Caco-2 (cell line): ENCODE results near the gene CPLX1. TPM values are rescaled to one million over a fixed set of nuclear protein-coding genes. Genes with fewer than 3 reads are reported as not detected.

Experiments used
- BruUV-seq: library from RNA; stranded (reverse); fragments of 400-500 nt; replicated peaks from 2 replicates; lab custom pipeline; 2021; lab: Mats Ljungman, UMichigan
- CTCF ChIA-PET: fragments of 300-600 bp; sonication (Branson Sonifier 250); formaldehyde crosslinking; loops from one replicate; lab custom pipeline; 2022; ENCODE audit warnings: antibody characterized with exemption; lab: Charles Lee
- POLR2A ChIA-PET: fragments of 300-600 bp; sonication (Branson Sonifier 250); formaldehyde crosslinking; loops from one replicate; lab custom pipeline; 2022; ENCODE audit warnings: antibody characterized with exemption; lab: Charles Lee
- DNase-seq, 2 experiments: peaks; one replicate each; pipeline versions ENCODE4 v3.0.0 to v3.0.0-alpha.2; 2020 to 2022
- H3K27me3 ChIP-seq: replicated peaks from 2 replicates; pipeline ENCODE4 v1.6.0; 2011; ENCODE audit warnings: low read length; ENCODE audit not compliant: control insufficient read depth, insufficient read depth
- H3K36me3 ChIP-seq: 2 replicates; pipeline ENCODE4 v1.5.1; 2011; ENCODE audit warnings: low read length; ENCODE audit not compliant: control insufficient read depth, insufficient read depth
- H3K4me1 ChIP-seq: fragments of 250-450 bp; sonication (Bioruptor Pico); 2 replicates; pipeline ENCODE4 v1.5.1; 2020; ENCODE audit warnings: mild to moderate bottlenecking
- H3K4me3 ChIP-seq: 2 replicates; pipeline ENCODE4 v1.5.1; 2011; ENCODE audit warnings: low read depth, mild to moderate bottlenecking, control low read depth, low read length
- H3K9me3 ChIP-seq: fragments of 250-450 bp; sonication (Bioruptor Pico); 2 replicates; pipeline ENCODE4 v1.5.1; 2020; ENCODE audit warnings: mild to moderate bottlenecking, moderate library complexity
- H3K27ac Mint-ChIP-seq: one replicate; pipeline ENCODE4 v1.8.0; 2022; ENCODE audit warnings: mixed read lengths; ENCODE audit not compliant: unreplicated experiment
- H3K27me3 Mint-ChIP-seq: one replicate; pipeline ENCODE4 v1.8.0; 2022; ENCODE audit warnings: mixed read lengths; ENCODE audit not compliant: insufficient read depth, unreplicated experiment
- H3K36me3 Mint-ChIP-seq: one replicate; pipeline ENCODE4 v1.8.0; 2022; ENCODE audit warnings: mild to moderate bottlenecking, mixed read lengths; ENCODE audit not compliant: insufficient read depth, unreplicated experiment
- H3K4me1 Mint-ChIP-seq: one replicate; pipeline ENCODE4 v1.8.0; 2022; ENCODE audit warnings: low read depth, mixed read lengths; ENCODE audit not compliant: unreplicated experiment
- H3K4me3 Mint-ChIP-seq: one replicate; pipeline ENCODE4 v1.8.0; 2022; ENCODE audit warnings: mild to moderate bottlenecking, moderate library complexity, mixed read lengths; ENCODE audit not compliant: unreplicated experiment
- H3K9me3 Mint-ChIP-seq: one replicate; pipeline ENCODE4 v1.8.0; 2022; ENCODE audit warnings: mixed read lengths; ENCODE audit not compliant: unreplicated experiment
- CTCF ChIP-seq, 2 experiments: fragments of 200-600 bp in 1 of 2; IDR thresholded peaks; 1 replicate in 1 of 2; 2 replicates in 1 of 2; pipeline versions ENCODE4 v1.5.1 to v1.8.0; 2011 to 2022; ENCODE audit warnings: antibody characterized with exemption in 1 of 2, control low read depth in 1 of 2, inconsistent platforms in 1 of 2, low read depth in 1 of 2, low read length in 1 of 2, mild to moderate bottlenecking in 1 of 2, moderate library complexity in 1 of 2; ENCODE audit not compliant: insufficient read depth in 1 of 2, severe bottlenecking in 1 of 2, unreplicated experiment in 1 of 2
- intact Hi-C: fragments of 100-400 bp; cut with micrococcal nuclease; formaldehyde crosslinking; loops from one replicate; pipeline ENCODE4 v1.10.0; 2022; ENCODE audit not compliant: unreplicated experiment
- total RNA-seq: library from RNA; stranded (reverse); gene quantifications from 2 replicates; pipeline ENCODE4 v1.2.3, GENCODE V29; 2022

The CPLX1 gene
- total RNA-seq, 1 experiment from 2014 or later: 20.9 TPM

GRCh38 chr4:804804-805203 is 21.1 kb downstream of the CPLX1 start:
- Histone ChIP-seq H3K9me3 (no peaks in the 10 kb centered on the region), H3K27me3 (no peaks in the 10 kb centered on the region), H3K36me3 (peaks cover 1% of the 10 kb centered on the region; the same call in 1 of the 2 replicates), H3K4me1 (no peaks in the 10 kb centered on the region), H3K4me3 (peak overlapping the region; percentile 72)
- Mint-ChIP-seq H3K9me3 (no peaks in the 10 kb centered on the region), H3K36me3 (peaks cover 13% of the 10 kb centered on the region), H3K27ac (peak overlapping the region; percentile 91), H3K4me3 (peak overlapping the region; percentile 92), H3K4me1 (no peaks in the 10 kb centered on the region), H3K27me3 (no peaks in the 10 kb centered on the region)
- ChIA-PET POLR2A (no interaction called here), CTCF (no interaction called here)
- intact Hi-C loops: loop anchor here (1.0 kb wide), 1 partner anchor 23 kb away; no protein-coding TSS in a partner anchor
- BruUV-seq: no TSS peak
- peak; percentile 72 to 75 for DNase-seq
- TF ChIP-seq CTCF (IDR thresholded peaks at IDR 0.05; ENCODE audit: insufficient read depth in 1 of 2, low read depth in 1 of 2, low read length in 1 of 2, severe bottlenecking in 1 of 2, unreplicated experiment in 1 of 2): no peak

- H3K4me1 Mint-ChIP-seq: peaks cover 5% of the 10 kb centered on the region
- no TSS peak for BruUV-seq
- H3K9me3 Mint-ChIP-seq: no peaks in the 10 kb centered on the region
- Histone ChIP-seq H3K27me3 (no peaks in the 10 kb centered on the region), H3K36me3 (peaks cover 1% of the 10 kb centered on the region; the same call in 1 of the 2 replicates), H3K9me3 (no peaks in the 10 kb centered on the region), H3K4me3 (peak overlapping the region; percentile 72), H3K4me1 (peaks cover 7% of the 10 kb centered on the region)
- CTCF ChIA-PET: no interaction called here
- peak overlapping the region; percentile 91 for H3K27ac Mint-ChIP-seq
- POLR2A ChIA-PET: no interaction called here
- intact Hi-C loops: no loop called here
- H3K36me3 Mint-ChIP-seq: peaks cover 18% of the 10 kb centered on the region
- peak overlapping the region; percentile 92 for H3K4me3 Mint-ChIP-seq
- TF ChIP-seq CTCF (IDR thresholded peaks at IDR 0.05; ENCODE audit: insufficient read depth in 1 of 2, low read depth in 1 of 2, low read length in 1 of 2, severe bottlenecking in 1 of 2, unreplicated experiment in 1 of 2): no peak
- H3K27me3 Mint-ChIP-seq: no peaks in the 10 kb centered on the region
- no peak for DNase-seq
Observed at GRCh38 chr4:803884-804283, 22.0 kb downstream of the CPLX1 start.

- Histone ChIP-seq H3K27me3 (no peaks in the 10 kb centered on the region), H3K9me3 (no peaks in the 10 kb centered on the region), H3K4me1 (peaks cover 7% of the 10 kb centered on the region), H3K36me3 (peaks cover 1% of the 10 kb centered on the region; the same call in 1 of the 2 replicates), H3K4me3 (no peak overlapping the region)
- no peak overlapping the region for H3K4me3 Mint-ChIP-seq
- POLR2A ChIA-PET: interaction anchor here (0.6 kb wide), 1 partner anchor 87 kb away, joined by 4 read pairs; no protein-coding TSS in a partner anchor
- no peak overlapping the region for H3K27ac Mint-ChIP-seq
- no peak for TF ChIP-seq CTCF (IDR thresholded peaks at IDR 0.05; ENCODE audit: insufficient read depth in 1 of 2, low read depth in 1 of 2, low read length in 1 of 2, severe bottlenecking in 1 of 2, unreplicated experiment in 1 of 2)
- CTCF ChIA-PET: no interaction called here
- no peak for DNase-seq
- H3K9me3 Mint-ChIP-seq: no peaks in the 10 kb centered on the region
- intact Hi-C loops: no loop called here
- no peaks in the 10 kb centered on the region for H3K27me3 Mint-ChIP-seq
- H3K36me3 Mint-ChIP-seq: peaks cover 19% of the 10 kb centered on the region
- peaks cover 8% of the 10 kb centered on the region for H3K4me1 Mint-ChIP-seq
- no TSS peak for BruUV-seq
Observed at GRCh38 chr4:801436-802124, 24.3 kb downstream of the CPLX1 start.
